ENCODE data around the gene ROPN1L. TPM values are rescaled to one million over a fixed set of nuclear protein-coding genes. Genes with fewer than 3 reads are reported as not detected.

The ROPN1L gene
- total and polyA plus RNA-seq, 2 of the 4 experiments (the other 2 are of a cell fraction): 0.34 to 0.36 TPM

GRCh38 chr5:10511741-10512640, 70.3 kb downstream of the ROPN1L start:
- Histone ChIP-seq H2BK15ac (ENCODE audit: low read depth, low read length) (no peak overlapping the region; the same call in 2 of the 3 replicates), H2BK5ac (ENCODE audit: low read depth, low read length, poor library complexity, severe bottlenecking) (no peak overlapping the region), H4K91ac (ENCODE audit: insufficient read depth, low read depth, low read length) (peak overlapping the region; percentile 54), H3K4me2 (ENCODE audit: low read depth, low read length) (no peak overlapping the region), H4K20me1 (ENCODE audit: insufficient read depth, low read length) (peaks cover 6% of the 10 kb centered on the region; the same call in 1 of the 2 replicates), H4K5ac (ENCODE audit: low read depth, low read length) (no peak overlapping the region), H2BK20ac (ENCODE audit: low read depth, low read length) (peak overlapping the region; percentile 65), H3K79me1 (ENCODE audit: low read depth in 1 of 2, low read length in 2 of 2) (no peaks in the 10 kb centered on the region), H3K27ac (ENCODE audit: insufficient read depth, low read length) (no peak overlapping the region), H3K27me3 (ENCODE audit: control insufficient read depth, insufficient read depth, low read length) (no peaks in the 10 kb centered on the region), H2BK120ac (ENCODE audit: low read depth, low read length) (peak overlapping the region; percentile 54; the same call in 1 of the 2 replicates), H3K9me3 (ENCODE audit: control insufficient read depth, insufficient read depth, low read length) (peaks cover 2% of the 10 kb centered on the region; the same call in 1 of the 2 replicates), H2AK9ac (replicated peaks; ENCODE audit: low read depth, low read length, poor library complexity) (peak overlapping the region; percentile 6), H3K56ac (ENCODE audit: extremely low read depth, insufficient read depth, low read length) (no peak overlapping the region), H2AFZ (replicated peaks; ENCODE audit: low read length, poor library complexity) (no peak overlapping the region), H3K4me1 (ENCODE audit: control insufficient read depth, insufficient read depth, low read length) (peaks cover 13% of the 10 kb centered on the region), H3K18ac (ENCODE audit: low read depth, low read length) (peak overlapping the region; percentile 3; the same call in 1 of the 2 replicates), H3K4me3 (ENCODE audit: insufficient read depth, low read depth, low read length) (no peak overlapping the region), H2AK5ac (ENCODE audit: low read depth, low read length) (peak overlapping the region; percentile 84; the same call in 1 of the 2 replicates), H3K4ac (ENCODE audit: low read depth, low read length) (peak overlapping the region; percentile 62; the same call in 1 of the 2 replicates), H3K23ac (ENCODE audit: low read depth, low read length) (no peak overlapping the region), H4K8ac (ENCODE audit: low read depth in 2 of 2, low read length in 2 of 2) (no peak overlapping the region), H3K14ac (replicated peaks; ENCODE audit: low read depth, low read length) (no peak overlapping the region), H3K36me3 (ENCODE audit: control insufficient read depth, insufficient read depth, low read length) (no peaks in the 10 kb centered on the region), H3K9me1 (ENCODE audit: insufficient read depth, low read length) (peaks cover 24% of the 10 kb centered on the region), H3K9ac (ENCODE audit: low read depth, low read length) (no peak overlapping the region)
- dilution Hi-C loops (cut with HindIII; ENCODE audit: low sequenced_read_pairs, unreplicated experiment) (no loop called here), intact Hi-C loops (cut with micrococcal nuclease) (loop anchor here (5.0 kb wide), 1 partner anchor 40 kb away; no protein-coding TSS in a partner anchor), in situ Hi-C loops (cut with MboI; ENCODE audit: low sequenced_read_pairs) (no loop called here)
- 80% methylated on average over 1 of the region's 10 CpGs; no CpG with 5 or more reads in 1 of the 2 experiments for WGBS, 2 experiments (ENCODE audit: extremely low coverage in 2 of 2, insufficient read length in 1 of 2)
- POLR2A ChIA-PET (ENCODE audit: unreplicated experiment): no interaction called here
- ATAC-seq (ENCODE audit: low read depth) (no peak), DNase-seq (no peak)
- TF ChIP-seq, protein P1, sequence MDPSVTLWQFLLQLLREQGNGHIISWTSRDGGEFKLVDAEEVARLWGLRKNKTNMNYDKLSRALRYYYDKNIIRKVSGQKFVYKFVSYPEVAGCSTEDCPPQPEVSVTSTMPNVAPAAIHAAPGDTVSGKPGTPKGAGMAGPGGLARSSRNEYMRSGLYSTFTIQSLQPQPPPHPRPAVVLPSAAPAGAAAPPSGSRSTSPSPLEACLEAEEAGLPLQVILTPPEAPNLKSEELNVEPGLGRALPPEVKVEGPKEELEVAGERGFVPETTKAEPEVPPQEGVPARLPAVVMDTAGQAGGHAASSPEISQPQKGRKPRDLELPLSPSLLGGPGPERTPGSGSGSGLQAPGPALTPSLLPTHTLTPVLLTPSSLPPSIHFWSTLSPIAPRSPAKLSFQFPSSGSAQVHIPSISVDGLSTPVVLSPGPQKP (IDR thresholded peaks at IDR 0.05; ENCODE audit: borderline replicate concordance, low read depth, low read length): no peak
- TF ChIP-seq POLR2A (IDR thresholded peaks at IDR 0.05; ENCODE audit: low read depth, low read length) (no peak), MXI1 (IDR thresholded peaks at IDR 0.05; ENCODE audit: borderline replicate concordance, low read depth, low read length) (no peak), RCOR1 (IDR thresholded peaks at IDR 0.05; ENCODE audit: insufficient replicate concordance, low read length) (no peak), NFE2L2 (IDR thresholded peaks at IDR 0.05; ENCODE audit: low read depth, low read length) (no peak), MAFK (IDR thresholded peaks at IDR 0.05; ENCODE audit: low read depth, low read length) (no peak), MAZ (IDR thresholded peaks at IDR 0.05; ENCODE audit: borderline replicate concordance, low read depth, low read length) (no peak), CEBPB (IDR thresholded peaks at IDR 0.05; ENCODE audit: low read depth, low read length) (no peak), RFX5 (IDR thresholded peaks at IDR 0.05; ENCODE audit: low read depth, low read length) (no peak)
- TF ChIP-seq, protein P2, sequence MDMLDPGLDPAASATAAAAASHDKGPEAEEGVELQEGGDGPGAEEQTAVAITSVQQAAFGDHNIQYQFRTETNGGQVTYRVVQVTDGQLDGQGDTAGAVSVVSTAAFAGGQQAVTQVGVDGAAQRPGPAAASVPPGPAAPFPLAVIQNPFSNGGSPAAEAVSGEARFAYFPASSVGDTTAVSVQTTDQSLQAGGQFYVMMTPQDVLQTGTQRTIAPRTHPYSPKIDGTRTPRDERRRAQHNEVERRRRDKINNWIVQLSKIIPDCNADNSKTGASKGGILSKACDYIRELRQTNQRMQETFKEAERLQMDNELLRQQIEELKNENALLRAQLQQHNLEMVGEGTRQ (IDR thresholded peaks at IDR 0.05; ENCODE audit: low read depth, low read length): no peak
- TF ChIP-seq, protein P3, sequence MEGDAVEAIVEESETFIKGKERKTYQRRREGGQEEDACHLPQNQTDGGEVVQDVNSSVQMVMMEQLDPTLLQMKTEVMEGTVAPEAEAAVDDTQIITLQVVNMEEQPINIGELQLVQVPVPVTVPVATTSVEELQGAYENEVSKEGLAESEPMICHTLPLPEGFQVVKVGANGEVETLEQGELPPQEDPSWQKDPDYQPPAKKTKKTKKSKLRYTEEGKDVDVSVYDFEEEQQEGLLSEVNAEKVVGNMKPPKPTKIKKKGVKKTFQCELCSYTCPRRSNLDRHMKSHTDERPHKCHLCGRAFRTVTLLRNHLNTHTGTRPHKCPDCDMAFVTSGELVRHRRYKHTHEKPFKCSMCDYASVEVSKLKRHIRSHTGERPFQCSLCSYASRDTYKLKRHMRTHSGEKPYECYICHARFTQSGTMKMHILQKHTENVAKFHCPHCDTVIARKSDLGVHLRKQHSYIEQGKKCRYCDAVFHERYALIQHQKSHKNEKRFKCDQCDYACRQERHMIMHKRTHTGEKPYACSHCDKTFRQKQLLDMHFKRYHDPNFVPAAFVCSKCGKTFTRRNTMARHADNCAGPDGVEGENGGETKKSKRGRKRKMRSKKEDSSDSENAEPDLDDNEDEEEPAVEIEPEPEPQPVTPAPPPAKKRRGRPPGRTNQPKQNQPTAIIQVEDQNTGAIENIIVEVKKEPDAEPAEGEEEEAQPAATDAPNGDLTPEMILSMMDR (conservative IDR thresholded peaks at IDR 0.05; ENCODE audit: low read depth, low read length): no peak
- CTCF ChIA-PET: no interaction called here
- BruUV-seq (replicated peaks): no TSS peak
